Left lung (tissue), 10 donors: ENCODE measurements around the gene RFT1. TPM values are rescaled to one million over a fixed set of nuclear protein-coding genes. Genes with fewer than 3 reads are reported as not detected.

ENCODE experiments used
- ATAC-seq: fragments of 200-7000 bp; cut with Tn5 transposase; one replicate; pipeline ENCODE4 v1.9.1; 2020; ENCODE audit warnings: moderate library complexity
- DNase-seq, 4 donors: peaks; one replicate each; pipeline ENCODE4 v3.0.0-alpha.2; 2013 to 2020
- H3K27ac ChIP-seq, 2 donors: fragments of 200-600 bp; sonication (generic) in 1 of 2; one replicate each; pipeline versions ENCODE4 v1.5.0 to v1.8.0; 2020 to 2021
- H3K27me3 ChIP-seq, 2 donors: fragments of 200-600 bp; sonication (generic) in 1 of 2; one replicate each; pipeline versions ENCODE4 v1.5.0 to v1.8.0; 2020 to 2021
- H3K36me3 ChIP-seq, 2 donors: fragments of 200-600 bp; sonication (generic) in 1 of 2; one replicate each; pipeline versions ENCODE4 v1.5.0 to v1.8.0; 2020 to 2021
- H3K4me1 ChIP-seq, 2 donors: fragments of 200-600 bp; one replicate each; pipeline ENCODE4 v1.8.0; 2021
- H3K4me3 ChIP-seq, 2 donors: fragments of 200-600 bp; sonication (generic) in 1 of 2; one replicate each; pipeline versions ENCODE4 v1.5.0 to v1.8.0; 2020 to 2021; ENCODE audit warnings: mild to moderate bottlenecking in 1 of 2
- H3K9me3 ChIP-seq, 2 donors: fragments of 200-600 bp; sonication (generic) in 1 of 2; one replicate each; pipeline versions ENCODE4 v1.5.0 to v1.8.0; 2020 to 2021
- intact Hi-C, 2 donors: fragments of 100-400 bp; cut with DNase I; formaldehyde crosslinking; loops; one replicate each; pipeline versions ENCODE4 v1.11.2 to v1.14.2; 2022
- polyA plus RNA-seq, 6 donors: library from polyadenylated mRNA; unstranded; fragments of 120-200 nt; gene quantifications; one replicate each; pipeline ENCODE4 v1.2.1, GENCODE V29; 2013; ENCODE audit not compliant: insufficient read length in 6 of 6
- total RNA-seq, 2 donors: library from RNA; stranded (reverse); fragmentation: NEBNext Ultra II Directional; extraction: Animal tissue kit (Norgen Biotek cat#: 25700); gene quantifications; one replicate each; pipeline ENCODE4 v1.2.1, GENCODE V29; 2021
- TF ChIP-seq, protein P1 (sequence below), 2 donors: fragments of 200-600 bp; sonication (generic) in 1 of 2; IDR thresholded peaks; one replicate each; pipeline versions ENCODE4 v1.5.0 to v1.8.0; 2021; ENCODE audit warnings: antibody characterized with exemption in 2 of 2
- donor health status: DM: no; HTN: yes; CAD: no.
- donor health status: DM: no; HTN: no; CAD: no.

Gene RFT1
- total and polyA plus RNA-seq, 8 donors, result 23.2 to 28.0 (median 24.4) TPM

DNA sequence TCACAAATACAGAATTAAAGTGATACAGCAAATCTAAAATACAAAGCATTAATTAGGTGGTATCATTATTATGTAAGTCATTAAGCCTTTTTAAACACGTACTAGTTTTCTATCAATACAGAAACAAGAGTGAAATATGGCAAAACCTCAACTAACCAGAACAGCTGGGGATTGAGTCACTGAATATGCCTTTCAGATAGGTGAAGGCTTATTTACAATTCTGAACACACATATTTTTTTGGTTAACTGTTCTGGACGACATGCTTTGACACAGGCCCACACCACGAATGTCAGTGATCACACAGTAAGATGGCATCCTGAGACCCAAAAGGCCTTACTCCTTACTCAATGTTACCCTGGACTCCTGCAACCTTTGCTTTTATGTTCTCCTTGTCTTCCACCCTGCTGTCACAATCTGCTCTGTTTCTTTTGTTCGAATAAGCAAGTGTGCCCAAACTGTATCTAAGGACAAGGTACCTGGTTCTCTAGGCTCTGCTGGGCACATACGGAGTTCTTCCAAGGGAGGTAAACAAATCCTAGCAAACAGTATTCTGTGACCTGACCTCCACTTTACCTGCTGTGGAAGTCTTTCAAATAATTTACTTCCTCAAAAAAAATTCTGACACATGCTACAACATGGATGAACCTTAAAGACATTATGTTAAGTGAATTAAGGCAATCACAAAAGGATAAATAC is 91.4 kb downstream of the RFT1 start:
- TF ChIP-seq, protein P1, sequence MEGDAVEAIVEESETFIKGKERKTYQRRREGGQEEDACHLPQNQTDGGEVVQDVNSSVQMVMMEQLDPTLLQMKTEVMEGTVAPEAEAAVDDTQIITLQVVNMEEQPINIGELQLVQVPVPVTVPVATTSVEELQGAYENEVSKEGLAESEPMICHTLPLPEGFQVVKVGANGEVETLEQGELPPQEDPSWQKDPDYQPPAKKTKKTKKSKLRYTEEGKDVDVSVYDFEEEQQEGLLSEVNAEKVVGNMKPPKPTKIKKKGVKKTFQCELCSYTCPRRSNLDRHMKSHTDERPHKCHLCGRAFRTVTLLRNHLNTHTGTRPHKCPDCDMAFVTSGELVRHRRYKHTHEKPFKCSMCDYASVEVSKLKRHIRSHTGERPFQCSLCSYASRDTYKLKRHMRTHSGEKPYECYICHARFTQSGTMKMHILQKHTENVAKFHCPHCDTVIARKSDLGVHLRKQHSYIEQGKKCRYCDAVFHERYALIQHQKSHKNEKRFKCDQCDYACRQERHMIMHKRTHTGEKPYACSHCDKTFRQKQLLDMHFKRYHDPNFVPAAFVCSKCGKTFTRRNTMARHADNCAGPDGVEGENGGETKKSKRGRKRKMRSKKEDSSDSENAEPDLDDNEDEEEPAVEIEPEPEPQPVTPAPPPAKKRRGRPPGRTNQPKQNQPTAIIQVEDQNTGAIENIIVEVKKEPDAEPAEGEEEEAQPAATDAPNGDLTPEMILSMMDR (IDR thresholded peaks at IDR 0.05), result no peak

More for the DNA sequence above, 91.4 kb downstream of the RFT1 start:
- no peak for DNase-seq
- no peak overlapping the region for H3K4me3 ChIP-seq
- no peak overlapping the region for H3K27ac ChIP-seq
- H3K36me3 ChIP-seq, result no peaks in the 10 kb centered on the region
- intact Hi-C loops, result no loop called here
- ATAC-seq, result no peak
- H3K27me3 ChIP-seq, result no peaks in the 10 kb centered on the region
- peaks cover 0 to 3% of the 10 kb centered on the region in 2 donors for H3K4me1 ChIP-seq
- H3K9me3 ChIP-seq, result no peaks in the 10 kb centered on the region

Other genes with a start within 250 kb of the RFT1 start
- 10 to 100 TPM; 21.0 to 28.3 TPM for gene STIMATE, start 232.9 kb downstream of the RFT1 start, total RNA-seq
- 10 to 100 TPM; 11.6 to 23.4 (median 14.0) TPM for gene STIMATE, start 232.9 kb downstream of the RFT1 start, polyA plus RNA-seq
- 10 to 100 TPM in 1 of 2 donors, 1 to 10 TPM in 1; 9.7 to 12.9 TPM for gene SFMBT1, start 84.4 kb downstream of the RFT1 start, total RNA-seq
- 10 to 100 TPM in 1 of 6 donors, 1 to 10 TPM in 5; 8.0 to 10.0 (median 9.1) TPM for gene SFMBT1, start 84.4 kb downstream of the RFT1 start, polyA plus RNA-seq
- gene PRKCD, start 30.8 kb upstream of the RFT1 start, total RNA-seq, result 10 to 100 TPM; 73.2 to 73.7 TPM
- gene PRKCD, start 30.8 kb upstream of the RFT1 start, polyA plus RNA-seq, result 10 to 100 TPM; 45.5 to 56.7 (median 49.6) TPM
- gene TKT, start 125.6 kb upstream of the RFT1 start, total RNA-seq, result 100 to 1,000 TPM; 458 to 594 TPM
- gene TKT, start 125.6 kb upstream of the RFT1 start, polyA plus RNA-seq, result 100 to 1,000 TPM; 210 to 256 (median 230) TPM
- gene DCP1A, start 217.1 kb upstream of the RFT1 start, total RNA-seq, result 10 to 100 TPM; 18.7 to 22.2 TPM
- gene DCP1A, start 217.1 kb upstream of the RFT1 start, polyA plus RNA-seq, result 10 to 100 TPM; 31.0 to 37.3 (median 34.5) TPM